ENCODE measurements around the gene TMEM236. TPM values are rescaled to one million over a fixed set of nuclear protein-coding genes. Genes with fewer than 3 reads are reported as not detected.

Gene TMEM236
- total RNA-seq, 1 experiment from 2014 or later: 0.04 TPM

DNA sequence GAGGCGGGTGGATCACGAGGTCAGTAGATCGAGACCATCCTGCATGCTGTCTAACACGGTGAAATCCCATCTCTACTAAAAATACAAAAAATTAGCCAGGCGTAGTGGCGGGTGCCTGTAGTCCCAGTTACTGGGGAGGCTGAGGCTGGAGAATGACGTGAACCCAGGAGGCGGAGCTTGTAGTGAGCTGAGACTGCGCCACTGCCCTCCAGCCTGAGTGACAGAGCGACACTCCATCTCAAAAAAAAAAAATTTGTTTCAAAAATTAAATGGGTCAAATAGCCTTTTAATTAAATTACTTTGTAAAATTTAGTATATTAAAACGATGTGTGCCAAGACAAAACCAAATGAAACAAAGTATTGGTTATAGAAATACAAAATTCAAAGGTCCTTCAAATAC lies 50.3 kb downstream of the TMEM236 start:
- Histone ChIP-seq H3K36me3 (ENCODE audit: low read depth, low read length) (no peaks in the 10 kb centered on the region), H3K9me2 (replicated peaks; ENCODE audit: low read length) (no peaks in the 10 kb centered on the region), H3F3A (ENCODE audit: low read length, unreplicated experiment) (no peaks in the 10 kb centered on the region), H3K27ac (ENCODE audit: low read length) (no peak overlapping the region), H3K9ac (ENCODE audit: low read length) (no peak overlapping the region), H4K20me1 (ENCODE audit: low read length) (no peaks in the 10 kb centered on the region), H3K4me1 (ENCODE audit: insufficient read depth, low read length) (peaks cover 10% of the 10 kb centered on the region; the same call in 1 of the 2 replicates), H3K4me2 (ENCODE audit: low read length) (no peak overlapping the region), H3K79me2 (ENCODE audit: low read length) (no peaks in the 10 kb centered on the region), H2AFZ (ENCODE audit: low read length) (no peak overlapping the region), H3K27me3 (ENCODE audit: low read length) (no peaks in the 10 kb centered on the region), H3K9me3 (ENCODE audit: low read length) (no peaks in the 10 kb centered on the region), H3K4me3 (ENCODE audit: low read length) (no peak overlapping the region)
- ChIA-PET CTCF (no interaction called here), POLR2A (ENCODE audit: unreplicated experiment) (no interaction called here)
- TF ChIP-seq EZH2phosphoT487 (IDR thresholded peaks at IDR 0.05; ENCODE audit: borderline replicate concordance, low read length) (no peak), EZH2 (IDR thresholded peaks at IDR 0.05; ENCODE audit: low read length, unreplicated experiment) (no peak)
- TF ChIP-seq, protein P1, sequence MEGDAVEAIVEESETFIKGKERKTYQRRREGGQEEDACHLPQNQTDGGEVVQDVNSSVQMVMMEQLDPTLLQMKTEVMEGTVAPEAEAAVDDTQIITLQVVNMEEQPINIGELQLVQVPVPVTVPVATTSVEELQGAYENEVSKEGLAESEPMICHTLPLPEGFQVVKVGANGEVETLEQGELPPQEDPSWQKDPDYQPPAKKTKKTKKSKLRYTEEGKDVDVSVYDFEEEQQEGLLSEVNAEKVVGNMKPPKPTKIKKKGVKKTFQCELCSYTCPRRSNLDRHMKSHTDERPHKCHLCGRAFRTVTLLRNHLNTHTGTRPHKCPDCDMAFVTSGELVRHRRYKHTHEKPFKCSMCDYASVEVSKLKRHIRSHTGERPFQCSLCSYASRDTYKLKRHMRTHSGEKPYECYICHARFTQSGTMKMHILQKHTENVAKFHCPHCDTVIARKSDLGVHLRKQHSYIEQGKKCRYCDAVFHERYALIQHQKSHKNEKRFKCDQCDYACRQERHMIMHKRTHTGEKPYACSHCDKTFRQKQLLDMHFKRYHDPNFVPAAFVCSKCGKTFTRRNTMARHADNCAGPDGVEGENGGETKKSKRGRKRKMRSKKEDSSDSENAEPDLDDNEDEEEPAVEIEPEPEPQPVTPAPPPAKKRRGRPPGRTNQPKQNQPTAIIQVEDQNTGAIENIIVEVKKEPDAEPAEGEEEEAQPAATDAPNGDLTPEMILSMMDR (conservative IDR thresholded peaks at IDR 0.05; ENCODE audit: low read depth, low read length): no peak
- intact Hi-C loops (cut with micrococcal nuclease): no loop called here
- ATAC-seq: no peak
- BruUV-seq (replicated peaks): no TSS peak
- no peak for DNase-seq

DNA sequence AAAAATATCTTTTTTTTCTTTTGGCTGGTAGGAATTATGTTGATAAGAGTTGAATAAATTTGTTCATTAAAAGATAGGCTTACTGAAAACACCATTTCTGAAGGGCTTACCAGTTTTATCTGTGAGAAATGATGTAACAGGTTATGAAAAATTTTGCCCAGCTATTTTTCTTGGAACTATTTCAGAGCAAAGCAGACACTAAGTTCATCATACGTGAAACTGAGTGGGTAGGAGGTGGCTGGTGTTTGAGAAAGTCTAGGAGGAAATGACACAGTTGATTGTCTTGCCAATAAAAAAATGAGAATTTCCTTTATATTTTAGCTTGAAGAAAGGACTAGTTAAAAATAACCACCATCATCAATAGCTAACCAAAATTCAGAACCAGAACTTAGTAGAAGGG lies 51.0 kb downstream of the TMEM236 start:
- POLR2A ChIA-PET (ENCODE audit: unreplicated experiment): interaction anchor here (0.5 kb wide), 1 partner anchor 383 kb away, joined by 3 read pairs; no protein-coding TSS in a partner anchor
- Histone ChIP-seq H3K9ac (ENCODE audit: low read length) (no peak overlapping the region), H3F3A (ENCODE audit: low read length, unreplicated experiment) (no peaks in the 10 kb centered on the region), H3K4me1 (ENCODE audit: insufficient read depth, low read length) (peaks cover 10% of the 10 kb centered on the region; the same call in 1 of the 2 replicates), H4K20me1 (ENCODE audit: low read length) (no peaks in the 10 kb centered on the region), H3K9me3 (ENCODE audit: low read length) (no peaks in the 10 kb centered on the region), H3K27me3 (ENCODE audit: low read length) (no peaks in the 10 kb centered on the region), H3K4me2 (ENCODE audit: low read length) (no peak overlapping the region), H3K4me3 (ENCODE audit: low read length) (no peak overlapping the region), H3K9me2 (replicated peaks; ENCODE audit: low read length) (no peaks in the 10 kb centered on the region), H3K36me3 (ENCODE audit: low read depth, low read length) (no peaks in the 10 kb centered on the region), H3K79me2 (ENCODE audit: low read length) (no peaks in the 10 kb centered on the region), H2AFZ (ENCODE audit: low read length) (no peak overlapping the region), H3K27ac (ENCODE audit: low read length) (no peak overlapping the region)
- intact Hi-C loops (cut with micrococcal nuclease): no loop called here
- TF ChIP-seq EZH2 (IDR thresholded peaks at IDR 0.05; ENCODE audit: low read length, unreplicated experiment) (no peak), EZH2phosphoT487 (IDR thresholded peaks at IDR 0.05; ENCODE audit: borderline replicate concordance, low read length) (no peak)
- DNase-seq (peak; percentile 20), ATAC-seq (peak; percentile 67)
- CTCF ChIA-PET: no interaction called here
- no TSS peak for BruUV-seq (replicated peaks)

DNA sequence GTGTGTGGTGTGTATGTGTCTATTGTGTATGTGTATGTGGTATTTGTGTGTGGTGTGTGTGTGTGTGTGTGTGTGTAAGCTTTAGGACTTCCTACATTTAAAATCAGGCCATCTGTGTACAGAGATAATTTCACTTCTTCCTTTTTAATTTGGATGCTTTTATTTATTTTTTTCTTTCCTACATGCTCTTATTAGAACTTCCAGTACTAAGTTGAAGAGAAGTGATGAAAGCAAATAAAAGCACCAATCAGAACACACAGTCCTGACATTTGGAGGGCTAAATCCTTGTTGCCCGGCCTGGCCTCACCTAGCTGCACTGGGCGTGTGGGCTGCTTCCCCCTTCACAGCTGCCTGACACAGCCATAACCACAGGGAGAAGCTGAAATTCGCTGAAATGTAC lies 53.3 kb downstream of the TMEM236 start:
- Histone ChIP-seq H3K4me1 (ENCODE audit: insufficient read depth, low read length) (peaks cover 10% of the 10 kb centered on the region; the same call in 1 of the 2 replicates), H2AFZ (ENCODE audit: low read length) (no peak overlapping the region), H3K4me2 (ENCODE audit: low read length) (no peak overlapping the region), H3K9ac (ENCODE audit: low read length) (no peak overlapping the region), H3K27ac (ENCODE audit: low read length) (no peak overlapping the region), H3K4me3 (ENCODE audit: low read length) (no peak overlapping the region), H3K9me2 (replicated peaks; ENCODE audit: low read length) (no peaks in the 10 kb centered on the region), H4K20me1 (ENCODE audit: low read length) (no peaks in the 10 kb centered on the region), H3K27me3 (ENCODE audit: low read length) (no peaks in the 10 kb centered on the region), H3F3A (ENCODE audit: low read length, unreplicated experiment) (no peaks in the 10 kb centered on the region), H3K9me3 (ENCODE audit: low read length) (no peaks in the 10 kb centered on the region), H3K79me2 (ENCODE audit: low read length) (no peaks in the 10 kb centered on the region), H3K36me3 (ENCODE audit: low read depth, low read length) (no peaks in the 10 kb centered on the region)
- BruUV-seq (replicated peaks): no TSS peak
- intact Hi-C loops (cut with micrococcal nuclease): no loop called here
- TF ChIP-seq, protein P1 (conservative IDR thresholded peaks at IDR 0.05; ENCODE audit: low read depth, low read length): no peak
- TF ChIP-seq EZH2 (IDR thresholded peaks at IDR 0.05; ENCODE audit: low read length, unreplicated experiment) (no peak), EZH2phosphoT487 (IDR thresholded peaks at IDR 0.05; ENCODE audit: borderline replicate concordance, low read length) (no peak)
- ChIA-PET CTCF (no interaction called here), POLR2A (ENCODE audit: unreplicated experiment) (no interaction called here)
- ATAC-seq (no peak), DNase-seq (no peak)
